OCI-LY3 (cell line): ENCODE results near the gene TYW5.

ENCODE experiments used
- CTCF ChIP-seq: fragments of 200-600, 300-600 bp; sonication (generic); IDR thresholded peaks from 2 replicates; pipeline ENCODE4 v1.5.1; 2014; ENCODE audit warnings: antibody characterized with exemption, low read length, low read depth
- EZH2phosphoT487 ChIP-seq: fragments of 200-600 bp; shearing (Covaris generic); IDR thresholded peaks from 2 replicates; pipeline ENCODE4 v1.6.1; 2018; ENCODE audit warnings: antibody characterized with exemption, mixed run types, low read depth

GRCh38 chr2:199896617-199897016 lies 58.7 kb downstream of the TYW5 start:
- no peak for TF ChIP-seq CTCF
- no peak for TF ChIP-seq EZH2phosphoT487
